Subcutaneous abdominal adipose tissue (tissue), 5 donors: ENCODE results near the gene SPACA5.
"Not testable (repeated sequence)": the region's sequence is repeated elsewhere in the genome, so short reads cannot be mapped to it uniquely, and the experiment has no call there.

Experiments
- H3K27ac ChIP-seq: one replicate; pipeline ENCODE4 v1.7.0; 2013; ENCODE audit warnings: low read depth, mild to moderate bottlenecking, inconsistent platforms, low read length, moderate library complexity
- H3K27me3 ChIP-seq, 5 donors: one replicate each; pipeline ENCODE4 v1.7.0; 2013; ENCODE audit warnings: low read length in 5 of 5, inconsistent platforms in 1 of 5; ENCODE audit not compliant: control insufficient read depth in 5 of 5, insufficient read depth in 4 of 5
- H3K36me3 ChIP-seq, 5 donors: one replicate each; pipeline ENCODE4 v1.7.0; 2013; ENCODE audit warnings: low read length in 5 of 5; ENCODE audit not compliant: control insufficient read depth in 5 of 5, insufficient read depth in 5 of 5
- H3K4me1 ChIP-seq, 5 donors: one replicate each; pipeline ENCODE4 v1.7.0; 2013; ENCODE audit warnings: low read length in 5 of 5, mild to moderate bottlenecking in 3 of 5, moderate library complexity in 1 of 5; ENCODE audit not compliant: control insufficient read depth in 5 of 5, insufficient read depth in 5 of 5
- H3K4me3 ChIP-seq, 5 donors: one replicate each; pipeline ENCODE4 v1.7.0; 2013; ENCODE audit warnings: low read length in 5 of 5, low read depth in 1 of 5
- H3K9ac ChIP-seq, 5 donors: one replicate each; pipeline ENCODE4 v1.7.0; 2013; ENCODE audit warnings: low read length in 5 of 5, mild to moderate bottlenecking in 4 of 5, moderate library complexity in 3 of 5
- H3K9me3 ChIP-seq, 5 donors: one replicate each; pipeline ENCODE4 v1.7.0; 2013; ENCODE audit warnings: low read length in 5 of 5; ENCODE audit not compliant: control insufficient read depth in 5 of 5
- donor health status: healthy.
- donor health status: healthy.
- donor health status: healthy.
- donor health status: healthy.
- donor health status: healthy.

SPACA5 gene

DNA sequence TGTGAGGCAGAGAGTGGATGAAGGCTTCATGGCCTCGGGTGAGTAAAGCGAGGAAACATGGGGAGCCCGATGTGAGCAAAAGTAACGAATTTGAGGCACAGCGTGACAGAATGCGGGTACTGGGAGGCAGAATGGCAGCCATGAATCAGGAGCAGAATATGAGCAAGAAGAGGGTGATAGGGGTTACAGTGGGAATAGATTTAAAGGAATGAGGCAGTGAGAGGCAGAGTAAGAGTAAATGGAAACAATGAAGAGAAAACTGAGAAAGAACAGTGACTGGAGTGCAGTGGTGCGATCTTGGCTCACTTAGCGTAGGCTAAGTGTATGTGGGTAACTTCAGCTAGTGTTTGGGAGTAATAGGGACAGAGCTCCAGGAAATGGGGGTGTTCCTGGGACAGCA is at the start of gene SPACA5:
Gene SPACA5 (plus strand): TSS at position 301 of the 400 bp plus-strand sequence. CDS start 815 bp downstream, outside the sequence.
- not testable (repeated sequence) for H3K9me3 ChIP-seq, H3K27me3 ChIP-seq, H3K9ac ChIP-seq, H3K4me3 ChIP-seq, H3K27ac ChIP-seq, H3K36me3 ChIP-seq
- peaks cover 0 to 10% (median 8%) of the 10 kb centered on the region in 5 donors for H3K4me1 ChIP-seq

- not testable (repeated sequence) for H3K27me3 ChIP-seq, H3K9ac ChIP-seq, H3K4me3 ChIP-seq, H3K9me3 ChIP-seq, H3K27ac ChIP-seq, H3K36me3 ChIP-seq
- H3K4me1 ChIP-seq, result peaks cover 0 to 10% (median 5%) of the 10 kb centered on the region in 5 donors
These were observed 48.6 kb upstream of the SPACA5 start for GRCh38 chrX:47958206-47958605.

GRCh38 chrX:47958761-47959342 is 47.9 kb upstream of the SPACA5 start:
- Histone ChIP-seq H3K36me3 (no peaks in the 10 kb centered on the region), H3K27ac (no peak overlapping the region), H3K9me3 (peaks cover 0 to 9% (median 0%) of the 10 kb centered on the region in 5 donors), H3K4me1 (peaks cover 0 to 10% (median 5%) of the 10 kb centered on the region in 5 donors), H3K27me3 (peaks cover 0 to 6% (median 0%) of the 10 kb centered on the region in 5 donors), H3K4me3 (no peak overlapping the region), H3K9ac (no peak overlapping the region)

- H3K9ac ChIP-seq, result no peak overlapping the region
- peaks cover 0 to 20% (median 11%) of the 10 kb centered on the region in 5 donors for H3K9me3 ChIP-seq
These were observed 46.4 kb upstream of the SPACA5 start for GRCh38 chrX:47960406-47960805.

GRCh38 chrX:47961830-47962229 is 45.0 kb upstream of the SPACA5 start:
- H3K9ac ChIP-seq, H3K36me3 ChIP-seq, H3K27ac ChIP-seq, H3K4me3 ChIP-seq, H3K27me3 ChIP-seq: not testable (repeated sequence)
- Histone ChIP-seq H3K4me1 (peaks cover 0 to 10% (median 5%) of the 10 kb centered on the region in 5 donors), H3K9me3 (peaks cover 0 to 25% (median 12%) of the 10 kb centered on the region in 5 donors)

More at GRCh38 chrX:47960406-47960805, 46.4 kb upstream of the SPACA5 start:
- H3K27me3 ChIP-seq, result peaks cover 0 to 6% (median 0%) of the 10 kb centered on the region in 5 donors
- no peak overlapping the region for H3K27ac ChIP-seq
- H3K4me3 ChIP-seq, result no peak overlapping the region
- H3K4me1 ChIP-seq, result peaks cover 0 to 10% (median 5%) of the 10 kb centered on the region in 5 donors
- no peaks in the 10 kb centered on the region for H3K36me3 ChIP-seq

DNA sequence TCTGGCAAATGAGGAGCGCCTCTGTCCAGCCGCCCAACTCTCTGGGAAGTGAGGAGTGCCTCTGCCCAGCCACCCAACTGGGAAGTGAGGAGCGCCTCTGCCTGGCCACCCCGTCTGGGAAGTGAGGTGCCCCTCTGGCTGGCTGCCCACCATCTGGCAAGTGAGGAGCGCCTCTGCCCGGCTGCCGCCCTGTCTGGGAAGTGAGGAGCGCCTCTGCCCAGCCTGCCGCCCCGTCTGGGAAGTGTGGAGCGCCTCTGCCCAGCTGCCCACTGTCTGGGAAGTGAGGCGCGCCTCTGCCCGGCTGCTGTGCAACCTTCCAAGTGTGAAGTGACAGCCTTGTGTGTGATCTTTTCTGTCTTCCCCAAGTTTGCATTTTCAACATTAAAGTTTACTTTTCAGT is 41.3 kb upstream of the SPACA5 start:
- not testable (repeated sequence) for H3K27me3 ChIP-seq

DNA sequence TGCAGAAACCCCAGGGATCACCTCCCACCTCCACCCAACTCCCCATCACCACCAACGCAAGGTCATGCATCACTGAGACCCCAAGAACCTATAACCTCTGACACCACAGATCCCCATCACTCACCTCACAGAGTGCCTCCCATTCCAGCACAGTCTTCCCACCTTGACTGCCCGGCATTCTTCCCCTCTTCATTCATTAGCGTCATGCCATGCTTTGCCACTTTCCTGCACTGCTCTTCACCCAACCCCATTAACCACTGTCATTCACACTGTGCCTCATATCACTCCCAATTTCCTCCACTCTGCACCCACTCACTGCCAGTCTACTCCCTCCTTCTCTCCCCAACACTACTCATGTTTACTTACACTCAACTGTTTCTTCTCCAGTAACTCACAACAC is 33.6 kb upstream of the SPACA5 start:
- Histone ChIP-seq H3K4me1 (no peaks in the 10 kb centered on the region), H3K27me3 (peaks cover 0 to 4% (median 0%) of the 10 kb centered on the region in 5 donors), H3K9me3 (peaks cover 29 to 81% (median 63%) of the 10 kb centered on the region in 5 donors), H3K27ac (no peak overlapping the region), H3K36me3 (peaks cover 5 to 27% (median 12%) of the 10 kb centered on the region in 5 donors), H3K4me3 (no peak overlapping the region), H3K9ac (no peak overlapping the region)

More for the DNA sequence above, 41.3 kb upstream of the SPACA5 start:
- not testable (repeated sequence) for H3K4me3 ChIP-seq, H3K27ac ChIP-seq, H3K4me1 ChIP-seq, H3K36me3 ChIP-seq, H3K9ac ChIP-seq
- H3K9me3 ChIP-seq, result peaks cover 4 to 40% (median 22%) of the 10 kb centered on the region in 5 donors

DNA sequence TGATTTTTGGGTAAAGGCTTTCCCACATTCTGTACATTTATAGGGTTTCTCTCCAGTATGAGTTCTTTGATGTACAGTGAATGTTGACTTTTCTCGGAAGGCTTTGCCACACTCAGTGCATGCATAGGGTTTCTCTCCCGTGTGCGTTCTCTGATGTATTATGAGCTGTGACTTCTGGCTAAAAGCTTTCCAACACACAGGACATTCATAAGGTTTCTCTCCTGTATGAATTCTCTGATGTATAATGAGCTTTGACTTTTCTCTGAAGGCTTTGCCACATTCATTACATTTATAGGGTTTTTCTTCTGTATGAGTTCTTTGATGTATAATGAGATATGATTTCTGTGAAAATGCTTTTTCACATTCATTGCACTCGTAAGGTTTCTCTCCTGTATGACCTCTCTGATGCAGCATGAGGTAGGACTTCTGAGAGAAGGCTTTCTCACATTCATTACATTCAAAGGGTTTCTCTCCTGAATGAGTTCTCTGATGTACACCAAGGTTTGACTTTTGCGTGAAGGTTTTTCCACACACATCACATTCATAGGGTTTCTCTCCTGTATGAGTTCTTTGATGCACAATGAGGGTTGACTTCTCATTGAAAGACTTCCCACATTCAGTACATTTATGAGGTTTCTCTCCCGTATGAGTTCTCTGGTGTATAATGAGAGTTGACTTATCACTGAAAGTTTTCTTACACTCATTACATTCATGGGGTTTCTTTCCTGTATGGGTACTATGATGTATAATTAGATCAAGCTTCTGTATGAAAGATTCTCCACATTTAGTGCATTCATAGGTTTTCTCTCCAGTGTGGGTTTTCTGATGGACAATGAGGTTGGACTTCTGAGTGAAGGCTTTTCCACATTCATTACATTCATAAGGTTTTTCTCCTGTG is 30.3 kb upstream of the SPACA5 start:
- H3K4me3 ChIP-seq, result peak overlapping the region in 4 of 5 donors; percentile 14 to 48 (median 22)
- no peaks in the 10 kb centered on the region for H3K27me3 ChIP-seq
- H3K4me1 ChIP-seq, result no peaks in the 10 kb centered on the region
- peaks cover 25 to 74% (median 68%) of the 10 kb centered on the region in 5 donors for H3K9me3 ChIP-seq
- H3K27ac ChIP-seq, result no peak overlapping the region
- no peak overlapping the region for H3K9ac ChIP-seq
- H3K36me3 ChIP-seq, result peaks cover 18 to 50% (median 27%) of the 10 kb centered on the region in 5 donors

- Histone ChIP-seq H3K9ac (no peak overlapping the region), H3K4me1 (peaks cover 0 to 12% (median 10%) of the 10 kb centered on the region in 5 donors), H3K4me3 (no peak overlapping the region), H3K36me3 (peaks cover 5 to 18% (median 8%) of the 10 kb centered on the region in 5 donors), H3K27me3 (peaks cover 0 to 5% (median 0%) of the 10 kb centered on the region in 5 donors), H3K9me3 (peaks cover 0 to 17% (median 8%) of the 10 kb centered on the region in 5 donors), H3K27ac (no peak overlapping the region)
These were observed 15.3 kb upstream of the SPACA5 start for GRCh38 chrX:47991263-47992094.
